ENCODE measurements around the gene PRMT9. TPM values are rescaled to one million over a fixed set of nuclear protein-coding genes. Genes with fewer than 3 reads are reported as not detected.

Gene PRMT9
- total and polyA plus RNA-seq, 2 of the 13 experiments (the other 11 are each of a cell fraction or from before 2014, with no cell fraction given): 4.0 to 9.7 TPM

DNA sequence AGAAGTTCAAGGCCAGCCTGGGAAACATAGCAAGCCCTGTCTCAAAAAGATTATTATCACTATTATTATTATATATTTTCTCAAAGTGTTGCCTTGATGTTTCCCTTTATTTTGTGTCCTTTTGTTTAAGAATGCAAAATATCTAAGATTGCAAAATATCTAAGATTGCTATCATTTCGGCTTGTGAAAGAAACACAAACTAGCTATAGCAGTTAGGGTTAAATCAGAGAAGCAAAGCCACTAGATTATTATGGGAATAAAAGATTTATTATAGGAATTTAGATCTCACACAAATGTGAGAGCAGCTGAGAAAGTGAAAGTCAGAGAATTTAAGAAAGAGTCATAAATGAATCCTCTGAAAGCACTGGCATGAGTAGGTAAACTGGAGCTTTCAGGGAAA lies 84.8 kb downstream of the PRMT9 start (continued):
- no peak for TF ChIP-seq ZNF891 (CRISPR knock-in tag; IDR thresholded peaks at IDR 0.05)
- no peak for TF ChIP-seq HHEX (CRISPR knock-in tag; IDR thresholded peaks at IDR 0.05)
- TF ChIP-seq SNAPC4 (CRISPR knock-in tag; IDR thresholded peaks at IDR 0.05): no peak
- no peak for TF ChIP-seq PHF8 (CRISPR knock-in tag; IDR thresholded peaks at IDR 0.05)
- no peak for TF ChIP-seq HCFC1 (IDR thresholded peaks at IDR 0.05; ENCODE audit: low read depth, low read length)
- no peak for TF ChIP-seq TBL1XR1 (IDR thresholded peaks at IDR 0.05; ENCODE audit: borderline replicate concordance, low read length, partially characterized antibody)
- no peak for TF ChIP-seq ZNF143 (CRISPR knock-in tag; IDR thresholded peaks at IDR 0.05)
- TF ChIP-seq, protein P1, sequence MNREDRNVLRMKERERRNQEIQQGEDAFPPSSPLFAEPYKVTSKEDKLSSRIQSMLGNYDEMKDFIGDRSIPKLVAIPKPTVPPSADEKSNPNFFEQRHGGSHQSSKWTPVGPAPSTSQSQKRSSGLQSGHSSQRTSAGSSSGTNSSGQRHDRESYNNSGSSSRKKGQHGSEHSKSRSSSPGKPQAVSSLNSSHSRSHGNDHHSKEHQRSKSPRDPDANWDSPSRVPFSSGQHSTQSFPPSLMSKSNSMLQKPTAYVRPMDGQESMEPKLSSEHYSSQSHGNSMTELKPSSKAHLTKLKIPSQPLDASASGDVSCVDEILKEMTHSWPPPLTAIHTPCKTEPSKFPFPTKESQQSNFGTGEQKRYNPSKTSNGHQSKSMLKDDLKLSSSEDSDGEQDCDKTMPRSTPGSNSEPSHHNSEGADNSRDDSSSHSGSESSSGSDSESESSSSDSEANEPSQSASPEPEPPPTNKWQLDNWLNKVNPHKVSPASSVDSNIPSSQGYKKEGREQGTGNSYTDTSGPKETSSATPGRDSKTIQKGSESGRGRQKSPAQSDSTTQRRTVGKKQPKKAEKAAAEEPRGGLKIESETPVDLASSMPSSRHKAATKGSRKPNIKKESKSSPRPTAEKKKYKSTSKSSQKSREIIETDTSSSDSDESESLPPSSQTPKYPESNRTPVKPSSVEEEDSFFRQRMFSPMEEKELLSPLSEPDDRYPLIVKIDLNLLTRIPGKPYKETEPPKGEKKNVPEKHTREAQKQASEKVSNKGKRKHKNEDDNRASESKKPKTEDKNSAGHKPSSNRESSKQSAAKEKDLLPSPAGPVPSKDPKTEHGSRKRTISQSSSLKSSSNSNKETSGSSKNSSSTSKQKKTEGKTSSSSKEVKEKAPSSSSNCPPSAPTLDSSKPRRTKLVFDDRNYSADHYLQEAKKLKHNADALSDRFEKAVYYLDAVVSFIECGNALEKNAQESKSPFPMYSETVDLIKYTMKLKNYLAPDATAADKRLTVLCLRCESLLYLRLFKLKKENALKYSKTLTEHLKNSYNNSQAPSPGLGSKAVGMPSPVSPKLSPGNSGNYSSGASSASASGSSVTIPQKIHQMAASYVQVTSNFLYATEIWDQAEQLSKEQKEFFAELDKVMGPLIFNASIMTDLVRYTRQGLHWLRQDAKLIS (CRISPR knock-in tag; IDR thresholded peaks at IDR 0.05): no peak

Measured in HepG2 (cell line).